GOT3 (cell line): ENCODE data around the gene NLRP1.
A peak's percentile ranks its signal among the peaks of the same experiment; 100 is the strongest.

Experiments
- DNase-seq: peaks from one replicate; lab custom pipeline; 2025; ENCODE audit warnings: mixed read lengths; lab: John Stamatoyannopoulos, UW

NLRP1 gene

DNA sequence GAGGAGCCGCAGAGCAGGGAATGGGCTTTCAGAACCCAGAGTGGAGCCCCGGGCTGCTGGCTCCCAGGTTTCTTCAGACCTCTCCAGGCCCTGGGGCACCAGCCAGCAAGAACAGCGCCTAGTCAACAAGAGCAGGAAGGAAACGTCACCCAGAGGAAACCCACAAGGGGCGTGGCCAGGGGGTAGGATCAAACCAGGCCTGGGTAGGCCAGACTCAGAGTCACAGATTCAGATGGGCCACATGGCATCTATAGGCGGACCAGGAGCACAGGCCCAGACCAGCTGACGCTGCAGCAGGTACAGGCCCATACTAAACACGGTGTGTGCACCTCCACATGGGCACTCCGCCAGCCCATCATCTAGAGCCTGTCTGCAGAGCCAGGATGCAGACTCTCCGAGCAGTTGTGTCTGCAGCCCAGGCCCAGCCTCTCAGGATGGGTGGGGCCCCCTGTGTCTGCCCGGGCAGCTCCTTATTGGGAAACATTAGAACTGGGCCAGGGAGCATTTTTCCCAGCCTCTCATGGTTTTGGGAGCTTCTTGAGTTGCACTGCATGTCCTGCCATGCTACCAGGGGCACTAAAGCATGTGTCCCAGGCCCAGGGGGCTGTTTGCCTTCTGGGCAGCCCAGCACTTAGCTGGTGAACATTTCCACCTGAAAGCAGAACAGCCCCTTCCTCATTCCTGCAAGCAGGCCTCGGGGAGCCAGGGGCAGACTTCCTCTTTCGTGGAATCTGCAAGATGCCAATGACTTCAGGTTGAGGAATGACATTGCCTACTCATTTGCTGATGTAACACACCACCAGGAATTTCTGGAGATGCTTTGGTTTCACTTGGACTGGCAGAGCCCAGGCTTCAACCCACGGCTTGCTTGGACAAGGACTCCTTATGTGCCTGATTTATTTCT lies at the start of gene NLRP1:
Gene NLRP1 (minus strand): TSS at position 127 of the 904 bp plus-strand sequence. CDS start 552 bp downstream, outside the sequence.
- peak; percentile 45 for DNase-seq

DNA sequence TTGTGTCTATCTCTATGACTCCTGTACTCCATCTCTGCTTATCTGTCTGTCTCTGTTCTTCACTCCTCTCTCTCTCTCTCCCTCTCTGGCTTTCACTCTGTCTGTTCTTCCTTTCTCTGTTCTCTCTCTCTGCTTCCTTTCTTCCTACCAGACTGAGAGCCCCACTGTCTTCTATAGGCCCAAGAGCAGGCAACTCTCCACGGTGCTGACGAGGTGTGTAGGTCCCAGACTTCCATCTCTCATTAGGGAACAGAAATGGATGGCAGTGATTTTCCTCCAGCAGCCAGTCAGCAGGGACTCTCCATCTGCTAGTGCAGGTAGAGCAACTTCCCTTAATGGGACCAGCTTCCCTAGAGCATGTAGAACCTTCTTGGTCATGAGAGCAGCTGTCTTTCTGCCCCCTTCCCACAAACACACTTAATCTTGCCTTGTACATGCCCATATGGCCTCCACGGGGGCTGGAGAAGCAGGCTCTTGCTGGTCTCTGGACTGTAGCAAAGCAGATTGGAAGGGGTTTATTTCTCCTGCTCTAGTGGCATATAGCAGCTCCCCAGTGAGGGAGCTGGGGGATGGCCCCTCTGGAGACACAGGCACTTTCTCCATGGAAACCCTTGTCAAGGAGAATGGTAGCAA lies 47.8 kb upstream of the NLRP1 start:
- no peak for DNase-seq

DNA sequence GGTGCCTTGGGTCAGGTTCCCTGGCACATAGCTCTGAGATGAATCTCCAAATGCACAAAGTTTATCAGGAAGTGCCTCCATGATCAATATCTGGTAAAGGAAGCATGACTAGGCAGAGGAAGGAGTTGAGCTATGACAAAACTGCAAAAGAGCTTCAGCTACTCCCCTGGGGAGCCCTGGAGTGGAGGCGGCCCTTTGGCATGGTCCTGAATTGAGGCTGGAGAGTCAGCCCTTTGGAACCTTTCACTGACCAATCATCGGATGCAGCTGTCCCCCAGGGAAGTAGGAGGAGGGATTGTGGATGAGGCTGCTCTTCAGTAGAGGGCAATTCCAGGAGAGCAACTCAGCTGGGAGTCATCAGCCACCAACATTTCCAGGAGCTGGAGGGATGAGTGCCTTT lies 46.1 kb upstream of the NLRP1 start:
- DNase-seq = peak; percentile 46

DNA sequence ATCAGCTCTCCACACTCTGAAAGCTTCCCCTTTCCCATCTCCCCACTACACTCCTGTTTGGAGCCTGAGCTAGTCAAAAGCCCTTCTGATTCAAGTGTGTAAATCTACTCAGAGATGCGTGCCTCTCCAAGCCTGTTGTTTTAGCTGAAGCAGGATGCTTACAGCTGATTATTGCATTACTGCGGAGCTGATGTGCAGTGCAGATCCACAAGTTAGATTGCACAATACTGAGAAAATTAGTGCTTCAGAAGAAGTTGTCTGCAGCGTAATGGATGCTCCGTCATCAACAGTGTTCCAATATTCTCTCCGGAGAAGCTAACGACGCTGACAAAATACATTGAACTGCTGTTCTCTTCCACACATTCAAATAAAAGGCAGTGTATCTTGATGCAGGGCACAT lies 44.8 kb upstream of the NLRP1 start:
- no peak for DNase-seq

DNA sequence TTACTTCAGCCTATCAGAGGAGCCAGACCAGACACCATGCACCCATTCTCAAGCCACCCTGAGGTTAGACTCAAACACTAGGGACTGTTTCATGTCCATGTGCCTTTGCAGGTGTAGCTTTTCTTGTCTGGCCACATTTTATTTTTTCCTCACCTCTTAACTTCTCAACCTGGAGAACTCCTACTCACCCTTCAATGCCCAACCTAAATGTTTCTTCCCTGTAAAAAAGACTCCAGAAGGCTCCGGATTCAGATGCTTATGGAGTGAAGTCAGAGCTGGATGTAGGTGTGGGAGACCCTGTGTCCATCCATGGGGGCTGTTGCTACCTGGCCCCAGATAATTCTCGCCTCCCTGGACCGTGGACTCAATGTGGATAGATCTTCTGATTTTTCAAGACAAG lies 44.0 kb upstream of the NLRP1 start:
- no peak for DNase-seq

DNA sequence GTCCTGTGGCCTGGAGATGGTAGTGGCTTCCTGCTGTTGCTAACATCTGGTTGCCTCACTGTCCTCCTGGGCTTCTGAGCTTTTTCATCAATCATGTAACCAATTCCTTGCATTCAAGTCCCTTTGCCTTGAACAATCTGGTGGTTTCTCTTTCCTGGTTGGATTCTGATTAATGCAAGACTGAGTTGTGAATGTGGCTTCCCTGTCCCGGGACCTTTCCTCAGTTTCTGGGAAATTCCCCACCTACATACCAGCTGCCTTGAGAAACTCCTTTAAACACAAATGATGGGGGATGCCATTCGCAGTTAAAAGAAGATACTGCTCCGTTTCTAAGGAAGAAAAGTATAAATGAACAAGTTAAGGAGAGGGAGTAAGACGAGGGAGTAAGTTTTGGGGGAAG lies 39.9 kb upstream of the NLRP1 start:
- no peak for DNase-seq

DNA sequence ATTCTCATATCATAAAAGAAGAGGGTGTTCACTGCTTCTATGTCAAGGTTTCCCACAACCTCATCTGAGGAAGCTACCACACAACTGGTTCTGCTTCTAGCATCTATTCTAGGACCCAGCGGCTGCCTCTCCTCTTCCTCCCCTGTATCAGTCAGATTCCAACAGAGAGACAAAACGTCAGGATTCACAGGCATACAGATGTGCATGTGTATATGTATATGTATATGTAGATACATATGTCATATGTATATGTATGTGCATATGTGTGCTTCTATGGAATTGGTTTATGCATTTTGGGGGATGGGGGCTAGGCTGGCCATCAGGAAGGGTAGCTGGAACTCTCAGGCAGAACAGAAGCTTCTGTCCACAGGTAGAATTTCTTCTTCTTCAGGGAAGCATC lies 37.4 kb upstream of the NLRP1 start:
- no peak for DNase-seq

DNA sequence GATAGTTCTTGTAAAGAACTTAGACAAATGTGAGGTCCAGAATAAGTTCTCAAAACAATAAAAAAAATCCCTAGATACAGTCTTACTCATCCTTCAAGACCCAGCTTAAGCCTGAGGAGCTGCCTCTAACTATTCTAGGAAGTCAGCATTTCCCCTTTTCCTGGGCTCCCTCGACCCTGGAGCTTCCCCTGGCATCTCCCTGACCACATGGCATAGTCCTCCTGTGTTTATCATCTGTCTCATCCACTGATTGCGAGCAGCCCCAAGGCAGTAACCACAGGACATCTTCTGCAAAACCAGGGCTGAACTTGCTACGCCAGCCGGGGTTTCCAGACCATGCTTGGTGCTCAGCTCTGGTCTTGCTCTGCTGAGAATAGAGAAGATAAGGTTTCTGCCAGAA lies 36.7 kb upstream of the NLRP1 start:
- DNase-seq = no peak

DNA sequence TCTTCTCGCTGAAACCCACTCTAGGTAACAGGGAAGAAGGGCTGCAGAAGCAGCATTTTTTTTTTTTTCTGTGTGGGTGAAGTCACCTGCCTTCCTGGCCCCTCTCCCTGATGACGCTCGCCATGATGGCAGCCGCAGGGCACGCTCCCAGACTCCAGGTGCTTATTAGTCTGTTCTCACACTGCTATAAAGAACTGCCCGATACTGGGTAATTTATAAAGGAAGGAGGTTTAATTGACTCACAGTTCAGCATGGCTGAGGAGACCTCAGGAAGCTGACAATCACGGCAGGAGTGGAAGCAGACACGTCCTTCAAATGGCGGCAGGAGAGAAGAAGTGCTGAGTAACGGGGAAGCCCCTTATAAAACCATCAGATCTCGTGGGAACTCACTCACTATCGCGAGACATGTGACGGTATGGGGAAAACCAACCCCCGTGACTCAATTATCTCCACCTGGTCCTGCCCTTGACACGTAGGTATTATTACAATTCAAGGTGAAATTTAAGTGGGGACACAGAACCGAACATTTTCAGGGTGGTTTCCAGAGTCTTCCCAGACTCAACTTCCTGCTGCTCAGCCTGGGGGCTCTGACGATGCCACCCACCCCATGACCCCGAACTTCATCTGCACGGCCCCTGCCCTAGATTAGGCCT lies 34.9 kb upstream of the NLRP1 start:
- DNase-seq = no peak

DNA sequence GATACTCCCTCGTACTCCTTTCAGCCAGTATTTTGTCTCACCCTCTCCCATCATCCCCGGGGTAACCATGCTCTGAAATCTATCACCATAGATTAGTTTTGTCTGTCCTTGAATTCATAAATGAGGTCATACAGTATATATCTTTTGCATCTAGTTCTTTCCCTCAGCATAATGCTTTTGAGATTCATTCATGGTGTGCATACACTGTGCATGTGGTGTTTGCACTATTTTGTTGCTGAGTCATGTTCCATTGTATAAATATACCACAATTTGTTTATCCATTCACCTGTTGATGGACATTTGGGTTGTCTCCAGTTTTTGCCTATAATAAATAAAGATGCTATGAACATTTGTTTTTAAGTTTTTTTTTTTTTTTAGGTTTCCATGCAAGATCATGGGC lies 34.2 kb upstream of the NLRP1 start:
- DNase-seq = no peak

DNA sequence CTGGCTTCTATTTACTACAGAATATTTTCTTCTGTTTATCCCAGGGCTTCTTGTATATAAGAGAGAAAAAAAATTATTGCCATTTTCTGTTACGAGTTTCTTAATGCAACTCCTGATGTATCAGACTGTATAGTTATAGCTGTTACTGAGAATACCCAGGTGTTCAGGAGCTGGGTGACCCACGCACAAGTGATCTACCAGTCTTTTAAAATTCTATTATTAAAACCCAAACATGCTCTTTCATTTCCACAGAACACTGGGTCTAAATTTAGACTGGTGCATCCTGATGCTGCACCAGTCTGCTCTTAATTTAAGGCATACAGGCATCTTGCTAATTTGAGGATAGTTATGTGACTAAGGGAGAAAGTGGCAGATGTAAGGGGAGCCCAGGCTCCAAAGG lies 31.2 kb upstream of the NLRP1 start:
- DNase-seq = no peak

DNA sequence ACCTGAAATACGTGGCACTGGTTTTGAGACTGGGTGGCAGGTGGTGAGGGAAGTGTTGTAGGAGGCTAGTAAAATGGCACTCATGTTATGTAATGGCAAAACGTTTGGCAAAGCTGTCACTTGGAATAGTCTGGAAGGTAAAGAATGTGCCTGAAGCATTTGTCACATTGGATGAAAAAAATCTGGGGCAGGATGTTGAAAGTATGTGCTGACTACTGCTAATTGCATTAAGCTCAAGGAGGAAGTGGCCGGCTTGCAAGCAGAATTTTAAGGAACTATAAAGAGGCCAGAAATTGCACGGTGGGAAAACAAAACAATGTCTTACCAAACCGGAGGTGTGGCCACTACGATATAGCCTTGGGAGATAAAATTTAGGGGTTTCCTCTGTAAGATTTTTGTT lies 26.6 kb upstream of the NLRP1 start:
- no peak for DNase-seq

DNA sequence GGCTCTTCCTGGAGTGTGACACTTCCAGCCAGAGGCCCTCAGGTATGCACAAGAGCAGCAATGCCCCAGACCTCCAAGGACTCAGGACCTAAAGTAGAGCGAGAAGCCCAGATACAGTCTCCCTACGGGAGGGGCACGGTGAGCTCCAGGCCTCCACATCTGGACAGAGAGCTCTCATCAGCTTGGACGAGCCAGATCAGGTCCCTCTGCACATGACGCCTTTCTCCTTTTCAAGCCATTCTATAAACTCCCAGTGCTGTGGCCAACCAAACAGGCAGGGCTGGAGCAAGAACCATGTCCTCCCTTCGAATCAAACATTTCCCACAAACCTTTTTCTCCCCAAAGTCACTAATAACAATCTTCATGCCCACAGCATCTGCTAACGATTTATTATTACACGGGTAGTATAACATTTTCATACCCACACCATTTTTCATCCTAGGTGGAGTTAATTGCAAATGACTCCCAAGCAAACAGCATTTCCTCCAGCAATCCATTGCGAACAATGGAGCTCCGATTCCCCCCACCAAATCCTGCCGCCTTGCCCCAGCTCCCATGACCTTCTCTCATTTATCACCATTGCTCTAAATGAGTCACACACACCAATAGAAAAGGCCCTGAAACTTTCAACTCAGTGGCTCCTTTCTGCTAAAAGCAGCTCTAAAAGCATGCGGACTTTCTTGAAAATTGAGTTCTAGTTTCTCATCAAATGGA lies 24.2 kb upstream of the NLRP1 start:
- no peak for DNase-seq

DNA sequence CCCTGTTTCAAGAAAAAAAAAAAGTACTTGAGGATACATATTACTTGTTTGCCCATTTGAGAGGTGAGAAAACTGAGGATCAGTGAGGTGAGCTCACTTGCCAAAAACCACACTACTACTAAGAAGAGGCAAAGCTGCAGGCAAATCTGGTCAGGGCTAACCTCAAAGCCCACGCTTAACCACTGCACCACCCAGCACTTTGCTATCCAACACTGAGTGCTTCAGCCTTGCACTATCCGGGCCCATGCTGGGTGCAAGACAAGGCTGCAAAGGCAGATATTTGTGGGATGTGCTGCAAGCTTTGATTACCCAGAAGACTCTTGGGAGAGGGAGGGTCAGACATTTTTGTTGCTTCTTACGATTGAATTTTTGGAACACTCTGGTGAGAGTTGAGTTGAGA lies 23.6 kb upstream of the NLRP1 start:
- no peak for DNase-seq

DNA sequence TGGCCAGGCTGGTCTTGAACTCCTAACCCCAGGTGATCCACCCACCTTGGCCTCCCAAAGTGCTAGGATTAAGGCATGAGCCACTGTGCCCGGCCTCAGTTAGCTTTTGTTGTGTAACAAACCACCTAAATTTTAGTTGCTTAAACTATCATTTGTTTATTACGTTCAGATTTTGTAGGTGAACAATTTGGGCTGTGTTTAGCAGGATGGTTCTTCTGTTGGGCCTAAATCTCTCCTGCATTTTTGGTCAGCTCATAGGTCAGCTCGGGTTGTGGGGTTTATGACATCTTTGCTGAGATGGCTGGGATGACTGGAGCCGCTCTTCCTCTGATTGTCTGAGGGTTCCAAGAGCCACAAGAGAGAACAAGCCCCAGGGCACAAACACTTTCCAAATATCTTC lies 21.1 kb upstream of the NLRP1 start:
- no peak for DNase-seq

DNA sequence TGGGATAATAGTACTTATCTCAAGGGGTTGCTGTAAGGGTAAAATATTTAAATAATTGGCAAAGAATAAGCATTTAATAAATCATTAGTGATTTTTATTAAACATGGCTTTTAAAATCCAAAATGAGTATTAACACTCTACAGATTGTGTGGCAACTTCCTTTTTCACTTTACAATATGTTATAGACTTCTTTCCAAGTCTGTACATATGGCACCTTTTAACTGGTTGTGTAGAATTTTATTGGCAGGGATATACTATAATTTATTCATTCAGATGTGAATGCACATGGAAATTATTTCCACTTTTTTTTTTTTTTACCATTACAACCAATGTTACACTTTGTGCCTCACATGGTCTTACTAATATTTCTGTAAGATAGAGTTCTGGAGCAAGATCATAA lies 15.7 kb upstream of the NLRP1 start:
- DNase-seq = no peak

DNA sequence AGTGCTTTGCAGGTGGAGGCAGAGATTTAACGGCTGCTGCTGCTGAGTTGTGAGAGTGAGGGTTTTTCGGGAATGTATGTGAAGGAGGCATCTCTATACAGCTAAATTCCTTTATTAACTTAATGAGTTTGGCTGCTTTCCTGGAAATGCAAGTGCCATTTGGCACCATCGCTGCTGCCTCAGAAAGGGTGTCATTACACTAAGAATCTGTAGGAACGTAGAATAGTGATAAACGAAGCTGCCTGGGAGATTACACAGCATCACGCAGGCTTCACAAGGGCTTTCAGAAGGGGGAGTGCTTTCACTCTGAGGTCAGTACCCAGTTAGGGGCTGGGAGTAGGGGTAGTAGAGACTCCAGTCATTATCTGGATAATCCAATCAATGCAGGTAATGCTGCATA lies 14.1 kb upstream of the NLRP1 start:
- DNase-seq = no peak

DNA sequence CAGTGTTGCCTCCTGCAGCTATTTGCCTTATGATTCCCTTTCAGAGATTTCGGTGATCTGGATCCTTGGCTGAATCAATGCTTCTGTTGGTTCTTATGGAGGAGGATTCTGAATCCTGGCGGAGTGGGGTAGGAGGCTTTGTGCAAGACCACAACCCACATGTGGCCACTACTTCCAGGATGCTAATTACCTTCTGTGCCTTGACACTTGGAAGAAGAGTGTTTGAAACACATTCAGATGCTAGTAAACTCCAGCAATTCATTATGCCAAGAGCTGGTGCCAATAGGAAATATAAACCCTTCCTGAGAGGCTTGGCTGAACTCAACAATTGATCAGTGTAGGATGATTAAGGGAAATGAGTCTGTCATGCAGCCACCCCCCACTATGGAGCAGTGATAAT lies 12.1 kb upstream of the NLRP1 start:
- no peak for DNase-seq

DNA sequence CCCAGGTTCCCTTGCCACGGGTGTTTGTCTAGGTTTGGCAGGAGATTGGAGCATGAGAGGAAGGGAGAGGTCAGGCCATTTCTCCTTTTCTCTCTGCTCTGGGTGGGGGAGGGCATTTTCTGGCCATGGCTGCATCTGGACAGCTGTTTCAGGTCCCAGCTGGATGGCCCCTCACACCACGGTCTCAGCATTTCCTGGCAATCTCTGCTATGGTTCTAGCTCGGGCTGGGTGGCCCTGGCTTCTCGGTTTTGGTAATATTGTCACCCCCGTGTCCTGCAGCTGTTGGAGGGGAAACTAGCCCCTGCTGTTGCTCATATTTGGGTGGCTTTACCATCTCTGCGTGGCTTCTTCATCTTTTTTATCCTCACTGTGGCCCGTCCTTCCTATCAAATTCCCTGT lies 11.5 kb upstream of the NLRP1 start:
- DNase-seq = no peak

DNA sequence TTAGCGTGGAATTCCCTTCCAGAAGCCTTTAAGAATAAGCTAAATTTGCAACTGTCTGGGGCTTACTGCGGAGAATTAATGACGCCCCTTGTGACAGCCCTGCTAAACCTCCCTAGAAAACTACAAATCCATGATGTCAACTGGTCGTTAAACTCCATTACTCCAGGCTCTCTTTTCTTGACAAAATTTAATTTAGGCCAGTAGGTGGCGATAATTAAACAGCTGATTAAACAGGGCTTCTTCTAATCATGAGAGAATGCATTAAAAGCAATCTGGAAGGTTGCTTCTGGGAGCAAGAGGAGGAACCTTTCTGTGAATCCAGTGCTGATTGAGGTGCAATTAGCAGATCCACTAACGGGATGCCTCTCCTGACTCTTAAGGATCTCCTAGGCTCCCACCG lies 8.1 kb upstream of the NLRP1 start:
- no peak for DNase-seq

DNA sequence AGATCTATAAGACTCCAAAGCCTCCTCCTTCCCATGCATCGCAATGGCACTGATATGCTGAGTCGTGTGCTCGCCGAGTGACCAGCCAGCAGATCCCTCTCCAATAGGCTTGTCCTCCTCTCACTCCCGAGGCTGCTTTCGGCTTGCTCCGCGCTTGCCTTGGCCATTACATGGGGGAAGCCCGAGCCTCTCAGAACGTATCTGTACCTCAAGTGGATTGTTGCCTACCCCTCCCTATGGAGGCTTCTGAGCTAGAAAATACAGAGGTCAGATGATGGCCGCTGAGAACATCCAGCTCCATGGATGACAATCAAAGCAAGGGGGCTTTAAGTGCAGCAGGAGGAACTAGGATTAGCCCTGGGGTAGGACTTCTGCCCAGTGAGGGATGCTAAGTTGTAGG lies 7.7 kb upstream of the NLRP1 start:
- no peak for DNase-seq

DNA sequence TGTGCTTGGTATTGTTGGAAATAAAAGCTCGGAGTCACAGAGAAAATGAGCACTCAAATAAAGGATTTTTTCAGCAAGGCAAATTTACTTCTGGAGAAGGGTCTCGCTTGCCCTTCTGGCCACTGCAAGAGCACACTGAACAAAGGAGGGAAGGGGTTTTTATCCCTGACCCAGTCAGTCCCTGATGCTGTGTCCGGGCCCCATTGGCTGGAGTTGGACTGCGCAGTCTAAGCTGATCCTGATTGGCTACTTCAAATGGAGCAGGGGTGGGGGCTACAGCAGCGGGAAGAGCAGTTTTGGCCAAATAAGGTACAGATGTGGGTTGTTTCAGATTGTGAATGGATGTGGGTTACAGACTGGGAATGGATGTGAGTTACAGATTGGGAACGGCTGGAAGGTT lies 4.3 kb upstream of the NLRP1 start:
- no peak for DNase-seq
